ENCODE measurements around the gene UBE2K.
"Not testable (repeated sequence)": the region's sequence is repeated elsewhere in the genome, so short reads cannot be mapped to it uniquely, and the experiment has no call there.

The UBE2K gene

GRCh38 chr4:39730072-39730471 lies 32.1 kb downstream of the UBE2K start:
- DNase-seq (ENCODE audit: low read depth): no peak

GRCh38 chr4:39731908-39732307 lies 34.0 kb downstream of the UBE2K start:
- DNase-seq (ENCODE audit: low read depth): no peak

GRCh38 chr4:39732728-39733127 lies 34.8 kb downstream of the UBE2K start:
- no peak for DNase-seq (ENCODE audit: low read depth)

GRCh38 chr4:39739591-39739990 lies 41.7 kb downstream of the UBE2K start:
- not testable (repeated sequence) for DNase-seq (ENCODE audit: low read depth)

- DNase-seq (ENCODE audit: low read depth): no peak
These were observed 43.5 kb downstream of the UBE2K start for GRCh38 chr4:39741401-39741800.

- DNase-seq (ENCODE audit: low read depth): no peak
These were observed 48.0 kb downstream of the UBE2K start for GRCh38 chr4:39745920-39746319.

GRCh38 chr4:39750216-39750615 lies 52.3 kb downstream of the UBE2K start:
- no peak for DNase-seq (ENCODE audit: low read depth)

GRCh38 chr4:39754309-39754708 lies 56.4 kb downstream of the UBE2K start:
- DNase-seq (ENCODE audit: low read depth): no peak

- DNase-seq (ENCODE audit: low read depth): no peak
These were observed 58.2 kb downstream of the UBE2K start for GRCh38 chr4:39756159-39756558.

- no peak for DNase-seq (ENCODE audit: low read depth)
These were observed 60.2 kb downstream of the UBE2K start for GRCh38 chr4:39758176-39758575.

- no peak for DNase-seq (ENCODE audit: low read depth)
These were observed 61.6 kb downstream of the UBE2K start for GRCh38 chr4:39759569-39759968.

GRCh38 chr4:39761005-39761667 lies 63.2 kb downstream of the UBE2K start:
- no peak for DNase-seq (ENCODE audit: low read depth)

GRCh38 chr4:39763714-39764572 lies 66.0 kb downstream of the UBE2K start:
- no peak for DNase-seq (ENCODE audit: low read depth)

GRCh38 chr4:39770005-39770404 lies 72.1 kb downstream of the UBE2K start:
- no peak for DNase-seq (ENCODE audit: low read depth)

- DNase-seq (ENCODE audit: low read depth): no peak
These were observed 72.5 kb downstream of the UBE2K start for GRCh38 chr4:39770471-39770870.

GRCh38 chr4:39770969-39771724 lies 73.2 kb downstream of the UBE2K start:
- no peak for DNase-seq (ENCODE audit: low read depth)

GRCh38 chr4:39781988-39782387 lies 84.1 kb downstream of the UBE2K start:
- not testable (repeated sequence) for DNase-seq (ENCODE audit: low read depth)

GRCh38 chr4:39785083-39785482 lies 87.1 kb downstream of the UBE2K start:
- no peak for DNase-seq (ENCODE audit: low read depth)

GRCh38 chr4:39786838-39787237 lies 88.9 kb downstream of the UBE2K start:
- DNase-seq (ENCODE audit: low read depth): no peak

GRCh38 chr4:39792128-39792527 lies 94.2 kb downstream of the UBE2K start:
- no peak for DNase-seq (ENCODE audit: low read depth)

- DNase-seq (ENCODE audit: low read depth): no peak
These were observed 94.6 kb downstream of the UBE2K start for GRCh38 chr4:39792529-39792928.

GRCh38 chr4:39792976-39793375 lies 95.0 kb downstream of the UBE2K start:
- not testable (repeated sequence) for DNase-seq (ENCODE audit: low read depth)

- no peak for DNase-seq (ENCODE audit: low read depth)
These were observed 104.1 kb downstream of the UBE2K start for GRCh38 chr4:39802005-39802404.

Data from stimulated activated CD8-positive, alpha-beta memory T cell treated with anti-CD3 and anti-CD28 coated beads, Interleukin-15, amount 100 ng/mL, for 24 hours (primary cell).